HG03039 (cell line): ENCODE results near the gene TAF5L.
"Not testable (repeated sequence)": the region's sequence is repeated elsewhere in the genome, so short reads cannot be mapped to it uniquely, and the experiment has no call there.

ENCODE experiments used
- ATAC-seq: cut with Tn5 transposase; IDR thresholded peaks from one replicate; pipeline ENCODE4 v1.9.1; 2021; ENCODE audit warnings: mild to moderate bottlenecking, moderate library complexity; ENCODE audit not compliant: unreplicated experiment

Gene TAF5L

DNA sequence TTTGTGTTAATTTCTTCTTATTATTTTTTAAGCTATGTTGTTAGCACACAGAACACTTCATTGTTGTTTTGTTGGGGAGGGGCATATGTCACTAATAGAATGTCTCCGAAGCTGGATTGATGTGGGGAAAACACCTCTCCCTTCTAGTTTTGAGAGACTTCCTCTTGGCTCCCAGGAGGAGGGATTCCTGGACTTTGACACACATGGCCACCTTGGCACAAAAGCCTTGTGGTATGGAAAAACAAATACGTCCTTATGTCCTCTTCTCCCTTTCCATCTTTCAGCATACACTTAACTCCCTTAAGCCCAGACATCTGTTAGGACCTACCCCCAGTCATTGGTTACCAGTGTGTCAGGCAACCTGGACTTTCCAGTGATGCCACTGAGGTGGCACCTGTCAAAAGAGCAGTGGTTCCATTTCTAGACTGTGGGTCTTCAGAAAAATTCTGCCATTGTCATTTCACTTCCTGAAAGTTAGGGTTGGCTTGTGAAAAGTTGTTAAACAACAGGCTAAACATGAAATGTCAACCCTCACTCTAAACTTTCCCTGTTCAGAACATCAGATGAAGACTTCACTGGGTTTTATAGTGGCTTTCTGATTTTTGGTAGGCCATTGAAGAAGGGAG lies 54.9 kb downstream of the TAF5L start:
- ATAC-seq, result no peak

GRCh38 chr1:229570305-229570704 lies 55.6 kb downstream of the TAF5L start:
- no peak for ATAC-seq

- ATAC-seq, result no peak
Observed at GRCh38 chr1:229567109-229567868, 58.6 kb downstream of the TAF5L start.

GRCh38 chr1:229563701-229564100 lies 62.2 kb downstream of the TAF5L start:
- no peak for ATAC-seq

GRCh38 chr1:229563241-229563640 lies 62.7 kb downstream of the TAF5L start:
- ATAC-seq, result no peak

GRCh38 chr1:229562686-229563085 lies 63.2 kb downstream of the TAF5L start:
- ATAC-seq, result no peak

GRCh38 chr1:229561141-229561540 lies 64.8 kb downstream of the TAF5L start:
- ATAC-seq, result no peak

- not testable (repeated sequence) for ATAC-seq
Observed at GRCh38 chr1:229560124-229560523, 65.8 kb downstream of the TAF5L start.

DNA sequence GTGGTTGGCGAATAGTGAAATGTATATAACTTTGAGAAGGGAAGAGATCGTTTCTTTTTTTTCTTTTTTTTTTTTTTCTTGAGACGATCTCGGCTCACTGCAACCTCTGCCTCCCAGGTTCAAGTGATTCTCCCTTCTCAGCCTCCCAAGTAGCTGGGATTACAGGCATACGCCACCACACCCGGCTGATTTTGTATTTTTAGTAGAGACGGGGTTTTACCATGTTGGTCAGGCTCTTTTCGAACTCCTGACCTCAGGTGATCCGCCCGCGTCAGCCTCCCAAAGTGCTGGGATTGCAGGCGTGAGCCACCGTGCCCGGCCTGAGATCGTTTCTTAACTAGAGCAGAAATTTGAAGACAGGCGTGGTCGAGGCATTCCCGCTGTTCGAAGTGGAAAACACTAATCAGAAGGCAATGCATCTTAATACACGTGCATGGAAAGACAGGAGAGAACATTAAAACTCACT lies 66.6 kb downstream of the TAF5L start:
- not testable (repeated sequence) for ATAC-seq

DNA sequence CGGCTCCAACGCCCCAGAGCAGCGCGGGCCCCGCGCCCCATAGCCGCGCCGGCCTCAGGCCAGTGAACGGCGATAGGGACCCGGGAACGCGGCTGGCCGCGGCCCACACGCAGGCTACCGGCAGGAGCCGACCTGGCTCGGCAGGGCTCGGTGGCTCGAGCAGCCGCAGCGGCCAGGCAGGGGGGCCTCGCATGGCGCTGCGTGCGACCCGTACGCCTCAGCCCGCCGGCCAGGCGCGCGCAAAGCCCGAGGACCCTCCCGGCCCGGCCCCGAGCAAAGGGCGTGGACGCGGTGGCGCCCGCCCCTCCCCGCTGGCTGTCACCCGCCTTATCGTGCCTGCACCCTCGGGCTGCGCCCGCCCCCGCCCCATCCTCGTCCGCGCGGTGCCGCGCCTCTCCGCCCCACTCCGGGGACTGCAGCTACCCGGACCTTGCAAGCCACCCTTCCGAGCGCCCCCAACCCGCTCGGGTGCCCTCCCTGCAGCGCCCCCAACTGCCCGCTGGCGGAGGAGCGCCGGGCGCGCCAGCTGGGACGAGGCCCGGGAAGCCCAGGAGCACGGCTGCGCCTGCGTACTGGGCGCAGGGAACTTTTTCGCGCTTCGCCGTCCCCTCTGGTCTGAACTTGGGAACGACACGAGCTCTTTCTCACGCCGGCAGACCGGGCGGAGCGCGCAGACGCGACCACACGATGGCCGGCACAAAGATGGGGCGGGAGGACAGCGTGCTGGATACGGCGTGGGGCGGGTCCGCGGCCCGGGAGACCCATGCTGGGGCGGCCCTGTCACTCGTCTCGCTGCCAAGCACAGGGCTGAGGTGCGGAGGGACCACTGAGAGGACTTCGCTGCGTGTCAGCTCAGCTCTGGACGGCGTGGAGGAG lies 67.2 kb downstream of the TAF5L start, which contains the start of gene ABCB10:
ABCB10 (minus strand) TSS at position 248 of the 876 bp plus-strand sequence; CDS start at position 193, 55 bp downstream.
- ATAC-seq, result peak; percentile 66

GRCh38 chr1:229557913-229558414 lies 68.0 kb downstream of the TAF5L start:
- ATAC-seq, result peak; percentile 21

DNA sequence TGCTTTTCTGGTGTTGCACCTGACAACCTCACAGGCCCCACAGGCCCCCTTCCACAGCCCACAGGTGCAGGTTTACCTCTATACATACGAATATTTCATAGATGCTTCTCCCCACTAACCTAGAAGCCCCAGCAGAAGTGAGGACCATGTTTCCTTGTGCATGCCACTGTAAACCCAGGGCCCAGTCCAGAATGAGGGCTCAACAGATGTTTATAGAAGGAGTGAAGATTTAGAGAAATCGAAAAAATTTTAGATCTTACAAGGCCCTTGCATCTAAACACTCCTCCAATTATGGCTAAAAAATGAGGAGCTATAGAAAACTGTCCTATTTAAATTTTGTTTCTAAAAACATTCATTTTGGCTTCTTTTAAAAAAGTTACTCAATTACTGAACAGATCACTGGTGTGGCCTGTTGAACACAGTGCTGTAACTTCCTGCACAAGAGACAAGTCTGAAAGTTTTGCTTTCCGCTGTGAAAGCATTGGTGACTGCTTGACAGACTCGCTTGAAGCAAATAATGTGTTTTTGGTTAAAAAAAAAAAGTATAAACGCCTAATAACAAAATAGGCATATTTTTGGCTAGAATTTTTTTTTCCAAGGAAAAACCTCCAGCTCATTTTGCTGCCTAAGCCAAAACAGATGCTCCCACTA lies 68.6 kb downstream of the TAF5L start:
- no peak for ATAC-seq

- no peak for ATAC-seq
Observed at GRCh38 chr1:229554886-229555621, 70.9 kb downstream of the TAF5L start.

DNA sequence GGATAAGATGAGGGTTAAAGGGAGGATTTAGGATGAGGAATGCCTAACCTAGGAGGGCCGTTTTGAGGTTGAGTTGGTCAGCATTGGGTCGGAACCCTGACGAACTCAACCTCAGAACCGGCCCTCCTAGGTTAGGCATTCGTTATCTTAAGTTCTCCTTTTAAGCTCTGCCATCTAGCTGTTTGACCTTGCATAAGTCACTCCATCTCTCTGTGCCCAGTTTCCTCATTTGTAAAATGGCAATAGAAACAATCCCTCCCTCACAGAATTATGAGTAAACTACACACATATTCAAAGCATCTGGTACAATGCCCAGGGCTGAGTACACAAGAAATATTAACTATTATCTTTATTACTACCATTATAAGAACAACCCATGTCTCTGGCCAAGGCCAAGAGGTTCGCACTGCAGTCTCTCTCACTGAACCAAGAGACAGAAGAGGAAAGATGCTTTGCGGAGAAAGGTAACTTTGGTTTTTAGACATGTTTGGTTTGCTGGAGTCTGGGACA lies 72.2 kb downstream of the TAF5L start:
- ATAC-seq, result no peak

DNA sequence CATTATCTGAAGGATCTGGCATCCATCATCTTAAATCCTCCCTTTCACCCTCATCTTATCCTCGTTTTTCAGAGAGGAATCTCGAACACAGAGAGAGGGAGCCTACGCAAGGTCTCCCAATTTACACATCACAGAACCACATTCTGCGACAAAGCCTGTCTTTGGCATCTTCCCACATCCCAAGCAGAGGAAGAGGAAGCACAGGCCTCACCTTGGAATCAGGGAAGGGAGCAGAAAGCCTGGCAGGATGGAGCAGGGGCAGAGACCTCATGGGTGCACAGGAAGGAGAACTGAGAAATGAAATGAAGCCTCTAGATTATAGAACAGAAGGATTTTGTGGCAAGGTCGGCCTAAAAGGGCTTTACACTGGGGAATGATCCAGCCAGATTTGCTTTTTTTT lies 73.2 kb downstream of the TAF5L start:
- no peak for ATAC-seq

- ATAC-seq, result no peak
Observed at GRCh38 chr1:229550812-229551567, 74.9 kb downstream of the TAF5L start.

DNA sequence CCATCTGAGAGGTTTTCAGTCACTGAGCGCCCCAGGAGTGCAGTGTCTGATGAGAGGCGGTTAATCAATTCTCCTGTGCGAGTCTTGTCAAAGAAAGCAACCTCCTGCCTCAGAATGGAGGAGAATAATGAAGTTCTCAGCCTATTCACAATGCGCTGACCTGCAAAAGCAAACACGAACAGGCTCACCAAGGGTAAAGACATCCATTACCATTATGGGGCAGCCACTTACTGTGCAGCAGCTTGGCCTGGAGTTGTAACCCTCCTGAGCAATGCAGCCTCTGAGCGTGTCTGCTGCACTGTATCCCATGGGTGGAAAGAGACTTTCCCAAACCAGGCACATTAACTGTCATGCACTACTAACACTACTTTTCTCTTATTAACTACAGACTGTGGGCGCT lies 78.4 kb downstream of the TAF5L start:
- ATAC-seq, result no peak

GRCh38 chr1:229544587-229544986 lies 81.3 kb downstream of the TAF5L start:
- no peak for ATAC-seq
